SK-N-SH (cell line): ENCODE measurements around the gene RPL27. TPM values are rescaled to one million over a fixed set of nuclear protein-coding genes. Genes with fewer than 3 reads are reported as not detected.

Experiments
- CTCF ChIA-PET: fragments of 300-600, 350-600 bp; formaldehyde crosslinking; extraction: SDS; loops from one replicate; lab custom pipeline; 2021; lab: Yijun Ruan, JAX
- POLR2A ChIA-PET: fragments of 350-600 bp; sonication (Branson Sonifier 250); formaldehyde crosslinking; extraction: SDS; loops from one replicate; lab custom pipeline; 2020; ENCODE audit warnings: antibody characterized with exemption, inconsistent platforms; lab: Yijun Ruan, JAX
- DNase-seq: peaks from one replicate; pipeline ENCODE4 v3.0.0; 2012
- H2AFZ ChIP-seq: fragments of 200-600 bp; sonication (generic); 2 replicates; pipeline ENCODE4 v1.8.1; 2016; ENCODE audit warnings: antibody characterized with exemption, mild to moderate bottlenecking, low read depth
- H3F3A ChIP-seq: fragments of 200-600 bp; sonication (generic); replicated peaks from 2 replicates; pipeline ENCODE3; 2016; ENCODE audit warnings: antibody characterized with exemption, mild to moderate bottlenecking; ENCODE audit not compliant: insufficient read depth
- H3K27ac ChIP-seq, 2 experiments: fragments of 200-500 bp in 1 of 2; fragments of 200-600 bp in 1 of 2; sonication (Bioruptor generic) in 1 of 2; sonication (generic), shearing (Covaris generic) in 1 of 2; 2 replicates each; pipeline versions ENCODE4 v1.5.1 to v1.6.1; 2014 to 2016; ENCODE audit warnings: low read depth in 2 of 2, inconsistent platforms in 1 of 2, low read length in 1 of 2, mild to moderate bottlenecking in 1 of 2, mixed read lengths in 1 of 2
- H3K27me3 ChIP-seq: fragments of 200-600 bp; sonication (generic), shearing (Covaris generic); 2 replicates; pipeline ENCODE4 v1.6.1; 2016; ENCODE audit warnings: mixed run types; ENCODE audit not compliant: insufficient read depth
- H3K36me3 ChIP-seq, 2 experiments: fragments of 200-500 bp in 1 of 2; fragments of 200-600 bp in 1 of 2; sonication (Bioruptor generic) in 1 of 2; sonication (generic) in 1 of 2; replicated peaks in 1 of 2; 2 replicates each; pipeline versions ENCODE3 to v1.5.1; 2014 to 2016; ENCODE audit warnings: low read length in 1 of 2, mild to moderate bottlenecking in 1 of 2; ENCODE audit not compliant: insufficient read depth in 2 of 2, control insufficient read depth in 1 of 2
- H3K4me1 ChIP-seq, 2 experiments: fragments of 200-500 bp in 1 of 2; fragments of 200-600 bp in 1 of 2; sonication (Bioruptor generic) in 1 of 2; sonication (generic), shearing (Covaris generic) in 1 of 2; 2 replicates each; pipeline versions ENCODE4 v1.5.1 to v1.6.1; 2014 to 2016; ENCODE audit warnings: low read depth in 1 of 2, low read length in 1 of 2, mixed run types in 1 of 2; ENCODE audit not compliant: insufficient read depth in 2 of 2, control insufficient read depth in 1 of 2
- H3K4me2 ChIP-seq: fragments of 200-600 bp; sonication (generic), shearing (Covaris generic); 2 replicates; pipeline ENCODE4 v1.6.1; 2017; ENCODE audit warnings: mixed run types
- H3K4me3 ChIP-seq, 2 experiments: fragments of 200-500 bp in 1 of 2; fragments of 200-600 bp in 1 of 2; sonication (Bioruptor generic) in 1 of 2; sonication (generic), shearing (Covaris generic) in 1 of 2; 2 replicates each; pipeline versions ENCODE4 v1.5.1 to v1.8.1; 2014 to 2016; ENCODE audit warnings: low read depth in 2 of 2, inconsistent platforms in 1 of 2, low read length in 1 of 2, mild to moderate bottlenecking in 1 of 2, mixed read lengths in 1 of 2, moderate library complexity in 1 of 2
- H3K79me2 ChIP-seq: fragments of 200-600 bp; sonication (generic); 2 replicates; pipeline ENCODE4 v1.8.1; 2017; ENCODE audit warnings: mild to moderate bottlenecking; ENCODE audit not compliant: insufficient read depth
- H3K9ac ChIP-seq: fragments of 200-600 bp; sonication (generic); 2 replicates; pipeline ENCODE4 v1.6.1; 2017; ENCODE audit warnings: mixed run types
- H3K9me2 ChIP-seq: fragments of 200-600 bp; sonication (generic); 2 replicates; pipeline ENCODE4 v1.6.1; 2017; ENCODE audit warnings: mixed run types
- H3K9me3 ChIP-seq: fragments of 200-600 bp; sonication (generic); 2 replicates; pipeline ENCODE4 v1.6.1; 2017; ENCODE audit warnings: mixed run types, mild to moderate bottlenecking, moderate library complexity
- H4K20me1 ChIP-seq: fragments of 200-600 bp; sonication (generic); 2 replicates; pipeline ENCODE4 v1.6.1; 2017; ENCODE audit warnings: mild to moderate bottlenecking, mixed run types; ENCODE audit not compliant: insufficient read depth
- ELF1 ChIP-seq: IDR thresholded peaks from 2 replicates; pipeline ENCODE4 v1.4.0; 2012
- EP300 ChIP-seq, 2 experiments: IDR thresholded peaks; 2 replicates each; pipeline versions ENCODE4 v1.4.0 to v1.6.1; 2012; ENCODE audit warnings: borderline replicate concordance in 1 of 2, low read depth in 1 of 2, low read length in 1 of 2
- FOXM1 ChIP-seq: IDR thresholded peaks from 2 replicates; pipeline ENCODE4 v1.4.0; 2012; ENCODE audit warnings: low read depth, mild to moderate bottlenecking
- GABPA ChIP-seq: IDR thresholded peaks from 2 replicates; pipeline ENCODE4 v1.4.0; 2012; ENCODE audit warnings: low read depth, mild to moderate bottlenecking
- JUND ChIP-seq: IDR thresholded peaks from 2 replicates; pipeline ENCODE4 v1.4.0; 2012
- MEF2A ChIP-seq: IDR thresholded peaks from 2 replicates; pipeline ENCODE4 v1.4.0; 2012; ENCODE audit warnings: low read depth, borderline replicate concordance
- POLR2AphosphoS5 ChIP-seq: IDR thresholded peaks from 2 replicates; pipeline ENCODE4 v1.6.1; 2012; ENCODE audit warnings: low read depth, low read length
- RAD21 ChIP-seq: IDR thresholded peaks from 2 replicates; pipeline ENCODE4 v1.6.1; 2012; ENCODE audit warnings: mild to moderate bottlenecking, low read length
- SIN3A ChIP-seq: IDR thresholded peaks from 2 replicates; pipeline ENCODE4 v1.6.1; 2012; ENCODE audit warnings: low read depth, mild to moderate bottlenecking, low read length, moderate library complexity, borderline replicate concordance
- SMC3 ChIP-seq: IDR thresholded peaks from 2 replicates; pipeline ENCODE4 v1.6.1; 2012; ENCODE audit warnings: low read depth, low read length, improper control_type of control experiment
- TAF1 ChIP-seq: IDR thresholded peaks from 2 replicates; pipeline ENCODE4 v1.6.1; 2012; ENCODE audit warnings: low read depth, mild to moderate bottlenecking, low read length, moderate library complexity, borderline replicate concordance
- WGBS: methylation state at CpG from one replicate; pipeline ENCODE4 v1.1.6; 2017; ENCODE audit warnings: low lambda C conversion rate; 5-methylcytosine and 5-hydroxymethylcytosine counted together
- polyA plus RNA-seq, 3 experiments: library from polyadenylated mRNA; depleted of rRNA; stranded (reverse); fragments of >200 nt; gene quantifications; 2 replicates each; pipeline ENCODE4 v1.2.3, GENCODE V29; 2012
- TF ChIP-seq, protein P1 (sequence below): fragments of 150-350 bp; IDR thresholded peaks from 2 replicates; pipeline ENCODE4 v1.6.1; 2017; ENCODE audit warnings: antibody characterized with exemption, low read length, low read depth, borderline replicate concordance
- TF ChIP-seq, protein P2 (sequence below): IDR thresholded peaks from 2 replicates; pipeline ENCODE4; 2012
- TF ChIP-seq, protein P3 (sequence below): fragments of 200-600 bp; sonication (generic); IDR thresholded peaks from 2 replicates; pipeline ENCODE4 v1.6.1; 2017; ENCODE audit warnings: antibody characterized with exemption, mild to moderate bottlenecking, moderate library complexity
- TF ChIP-seq, protein P4 (sequence below): IDR thresholded peaks from 2 replicates; pipeline ENCODE4 v1.4.0; 2012; ENCODE audit warnings: low read depth, borderline replicate concordance
- TF ChIP-seq, protein P5 (sequence below): IDR thresholded peaks from 2 replicates; pipeline ENCODE4 v1.6.1; 2012; ENCODE audit warnings: mild to moderate bottlenecking, low read depth, low read length, moderate library complexity

The RPL27 gene
- polyA plus RNA-seq, 1 of the 3 experiments (the other 2 are of a cell fraction): 6,383 TPM

DNA sequence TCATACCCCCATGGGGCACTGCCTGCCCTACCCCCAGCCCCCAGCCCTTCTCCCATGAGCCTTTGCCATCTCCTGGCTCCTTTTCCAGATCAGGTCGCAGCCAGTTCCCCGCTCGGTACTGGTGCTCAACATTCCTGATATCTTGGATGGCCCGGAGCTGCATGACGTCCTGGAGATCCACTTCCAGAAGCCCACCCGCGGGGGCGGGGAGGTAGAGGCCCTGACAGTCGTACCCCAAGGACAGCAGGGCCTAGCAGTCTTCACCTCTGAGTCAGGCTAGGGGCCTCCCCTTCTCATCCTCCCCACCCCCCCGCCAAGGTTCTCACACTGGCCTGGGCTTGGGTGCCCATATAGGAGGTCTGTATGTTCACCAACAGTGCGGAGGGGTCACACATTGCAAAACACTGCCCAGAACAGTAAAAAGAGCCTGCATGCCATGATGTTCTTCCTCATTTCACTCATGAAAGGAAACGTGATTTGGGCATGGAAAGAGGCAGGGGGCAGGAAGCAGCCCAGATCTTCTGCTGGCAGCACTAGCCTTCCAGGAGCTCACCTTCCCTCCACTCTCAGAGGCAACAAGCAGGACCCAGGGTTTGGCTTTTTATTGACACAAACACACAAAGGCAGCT is 15.9 kb downstream of the RPL27 start:
- peaks cover 15 to 29% of the 10 kb centered on the region in 2 experiments for H3K36me3 ChIP-seq

More for the DNA sequence above, 15.9 kb downstream of the RPL27 start:
- Histone ChIP-seq H2AFZ (no peak overlapping the region), H3K4me3 (no peak overlapping the region), H3K9ac (no peak overlapping the region), H3K27me3 (no peaks in the 10 kb centered on the region), H3K4me2 (no peak overlapping the region)
- no peak for DNase-seq
- no peak for TF ChIP-seq GABPA
- no peak for TF ChIP-seq RAD21
- TF ChIP-seq SIN3A: no peak
- TF ChIP-seq SMC3: no peak
- no peak for TF ChIP-seq TAF1
- no peak for TF ChIP-seq FOXM1
- TF ChIP-seq MEF2A: no peak
- TF ChIP-seq, protein P1, sequence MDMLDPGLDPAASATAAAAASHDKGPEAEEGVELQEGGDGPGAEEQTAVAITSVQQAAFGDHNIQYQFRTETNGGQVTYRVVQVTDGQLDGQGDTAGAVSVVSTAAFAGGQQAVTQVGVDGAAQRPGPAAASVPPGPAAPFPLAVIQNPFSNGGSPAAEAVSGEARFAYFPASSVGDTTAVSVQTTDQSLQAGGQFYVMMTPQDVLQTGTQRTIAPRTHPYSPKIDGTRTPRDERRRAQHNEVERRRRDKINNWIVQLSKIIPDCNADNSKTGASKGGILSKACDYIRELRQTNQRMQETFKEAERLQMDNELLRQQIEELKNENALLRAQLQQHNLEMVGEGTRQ: no peak
- TF ChIP-seq POLR2AphosphoS5: no peak
- TF ChIP-seq ELF1: no peak
- TF ChIP-seq, protein P2, sequence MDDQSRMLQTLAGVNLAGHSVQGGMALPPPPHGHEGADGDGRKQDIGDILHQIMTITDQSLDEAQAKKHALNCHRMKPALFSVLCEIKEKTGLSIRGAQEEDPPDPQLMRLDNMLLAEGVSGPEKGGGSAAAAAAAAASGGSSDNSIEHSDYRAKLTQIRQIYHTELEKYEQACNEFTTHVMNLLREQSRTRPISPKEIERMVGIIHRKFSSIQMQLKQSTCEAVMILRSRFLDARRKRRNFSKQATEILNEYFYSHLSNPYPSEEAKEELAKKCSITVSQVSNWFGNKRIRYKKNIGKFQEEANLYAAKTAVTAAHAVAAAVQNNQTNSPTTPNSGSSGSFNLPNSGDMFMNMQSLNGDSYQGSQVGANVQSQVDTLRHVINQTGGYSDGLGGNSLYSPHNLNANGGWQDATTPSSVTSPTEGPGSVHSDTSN: no peak
- TF ChIP-seq EP300 (IDR thresholded peaks at IDR 0.05; ENCODE audit: borderline replicate concordance in 1 of 2, low read depth in 1 of 2, low read length in 1 of 2): no peak
- no peak for TF ChIP-seq JUND
- TF ChIP-seq, protein P3, sequence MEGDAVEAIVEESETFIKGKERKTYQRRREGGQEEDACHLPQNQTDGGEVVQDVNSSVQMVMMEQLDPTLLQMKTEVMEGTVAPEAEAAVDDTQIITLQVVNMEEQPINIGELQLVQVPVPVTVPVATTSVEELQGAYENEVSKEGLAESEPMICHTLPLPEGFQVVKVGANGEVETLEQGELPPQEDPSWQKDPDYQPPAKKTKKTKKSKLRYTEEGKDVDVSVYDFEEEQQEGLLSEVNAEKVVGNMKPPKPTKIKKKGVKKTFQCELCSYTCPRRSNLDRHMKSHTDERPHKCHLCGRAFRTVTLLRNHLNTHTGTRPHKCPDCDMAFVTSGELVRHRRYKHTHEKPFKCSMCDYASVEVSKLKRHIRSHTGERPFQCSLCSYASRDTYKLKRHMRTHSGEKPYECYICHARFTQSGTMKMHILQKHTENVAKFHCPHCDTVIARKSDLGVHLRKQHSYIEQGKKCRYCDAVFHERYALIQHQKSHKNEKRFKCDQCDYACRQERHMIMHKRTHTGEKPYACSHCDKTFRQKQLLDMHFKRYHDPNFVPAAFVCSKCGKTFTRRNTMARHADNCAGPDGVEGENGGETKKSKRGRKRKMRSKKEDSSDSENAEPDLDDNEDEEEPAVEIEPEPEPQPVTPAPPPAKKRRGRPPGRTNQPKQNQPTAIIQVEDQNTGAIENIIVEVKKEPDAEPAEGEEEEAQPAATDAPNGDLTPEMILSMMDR: no peak
- TF ChIP-seq, protein P4, sequence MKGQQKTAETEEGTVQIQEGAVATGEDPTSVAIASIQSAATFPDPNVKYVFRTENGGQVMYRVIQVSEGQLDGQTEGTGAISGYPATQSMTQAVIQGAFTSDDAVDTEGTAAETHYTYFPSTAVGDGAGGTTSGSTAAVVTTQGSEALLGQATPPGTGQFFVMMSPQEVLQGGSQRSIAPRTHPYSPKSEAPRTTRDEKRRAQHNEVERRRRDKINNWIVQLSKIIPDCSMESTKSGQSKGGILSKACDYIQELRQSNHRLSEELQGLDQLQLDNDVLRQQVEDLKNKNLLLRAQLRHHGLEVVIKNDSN: no peak
- TF ChIP-seq, protein P5, sequence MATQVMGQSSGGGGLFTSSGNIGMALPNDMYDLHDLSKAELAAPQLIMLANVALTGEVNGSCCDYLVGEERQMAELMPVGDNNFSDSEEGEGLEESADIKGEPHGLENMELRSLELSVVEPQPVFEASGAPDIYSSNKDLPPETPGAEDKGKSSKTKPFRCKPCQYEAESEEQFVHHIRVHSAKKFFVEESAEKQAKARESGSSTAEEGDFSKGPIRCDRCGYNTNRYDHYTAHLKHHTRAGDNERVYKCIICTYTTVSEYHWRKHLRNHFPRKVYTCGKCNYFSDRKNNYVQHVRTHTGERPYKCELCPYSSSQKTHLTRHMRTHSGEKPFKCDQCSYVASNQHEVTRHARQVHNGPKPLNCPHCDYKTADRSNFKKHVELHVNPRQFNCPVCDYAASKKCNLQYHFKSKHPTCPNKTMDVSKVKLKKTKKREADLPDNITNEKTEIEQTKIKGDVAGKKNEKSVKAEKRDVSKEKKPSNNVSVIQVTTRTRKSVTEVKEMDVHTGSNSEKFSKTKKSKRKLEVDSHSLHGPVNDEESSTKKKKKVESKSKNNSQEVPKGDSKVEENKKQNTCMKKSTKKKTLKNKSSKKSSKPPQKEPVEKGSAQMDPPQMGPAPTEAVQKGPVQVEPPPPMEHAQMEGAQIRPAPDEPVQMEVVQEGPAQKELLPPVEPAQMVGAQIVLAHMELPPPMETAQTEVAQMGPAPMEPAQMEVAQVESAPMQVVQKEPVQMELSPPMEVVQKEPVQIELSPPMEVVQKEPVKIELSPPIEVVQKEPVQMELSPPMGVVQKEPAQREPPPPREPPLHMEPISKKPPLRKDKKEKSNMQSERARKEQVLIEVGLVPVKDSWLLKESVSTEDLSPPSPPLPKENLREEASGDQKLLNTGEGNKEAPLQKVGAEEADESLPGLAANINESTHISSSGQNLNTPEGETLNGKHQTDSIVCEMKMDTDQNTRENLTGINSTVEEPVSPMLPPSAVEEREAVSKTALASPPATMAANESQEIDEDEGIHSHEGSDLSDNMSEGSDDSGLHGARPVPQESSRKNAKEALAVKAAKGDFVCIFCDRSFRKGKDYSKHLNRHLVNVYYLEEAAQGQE: no peak
- TF ChIP-seq, all 33 proteins: peak for 0
- Histone ChIP-seq H4K20me1 (0 out of 2 replicates have a peak, but pooled peaks cover 6% of the 10 kb centered on the region), H3K4me1 (peaks cover 0 to 13% of the 10 kb centered on the region in 2 experiments; a peak in 2 of 4 replicates), H3K79me2 (0 out of 2 replicates have a peak, but pooled peaks cover 6% of the 10 kb centered on the region), H3K27ac (no peak overlapping the region), H3K9me3 (no peaks in the 10 kb centered on the region), H3K9me2 (no peaks in the 10 kb centered on the region), H3F3A (no peaks in the 10 kb centered on the region)
- ChIA-PET CTCF (no interaction called here), POLR2A (interaction anchor here (3.3 kb wide), 1 partner anchor 16 kb away, joined by 17 read pairs; the partner anchor contains the start of gene RPL27)
- whole genome bisulfite sequencing: 88% methylated on average over 10 of the region's 12 CpGs
